Measurements from ENCODE around the gene MAP3K2.

Gene MAP3K2

GRCh38 chr2:127387655-127388422 lies at the start of gene MAP3K2:
Gene MAP3K2 (minus strand): TSS chr2:127387975. CDS start chr2:127343129, 44,846 bp downstream.
- peak; percentile 94 for DNase-seq

GRCh38 chr2:127437056-127437455 lies 49.3 kb upstream of the MAP3K2 start:
- DNase-seq: no peak

GRCh38 chr2:127434515-127434914 lies 46.7 kb upstream of the MAP3K2 start:
- no peak for DNase-seq

- no peak for DNase-seq
These were observed 43.7 kb upstream of the MAP3K2 start for GRCh38 chr2:127431408-127432023.

- no peak for DNase-seq
These were observed 42.2 kb upstream of the MAP3K2 start for GRCh38 chr2:127429844-127430425.

GRCh38 chr2:127429291-127429690 lies 41.5 kb upstream of the MAP3K2 start:
- no peak for DNase-seq

- no peak for DNase-seq
These were observed 41.0 kb upstream of the MAP3K2 start for GRCh38 chr2:127428815-127429109.

GRCh38 chr2:127428057-127428814 lies 40.5 kb upstream of the MAP3K2 start:
- no peak for DNase-seq

GRCh38 chr2:127427376-127428056 lies 39.7 kb upstream of the MAP3K2 start:
- no peak for DNase-seq

GRCh38 chr2:127426501-127427354 lies 39.0 kb upstream of the MAP3K2 start:
- no peak for DNase-seq

- no peak for DNase-seq
These were observed 38.0 kb upstream of the MAP3K2 start for GRCh38 chr2:127425540-127426490.

GRCh38 chr2:127424598-127425520 lies 37.1 kb upstream of the MAP3K2 start:
- no peak for DNase-seq

GRCh38 chr2:127423880-127424279 lies 36.1 kb upstream of the MAP3K2 start:
- no peak for DNase-seq

- no peak for DNase-seq
These were observed 35.7 kb upstream of the MAP3K2 start for GRCh38 chr2:127423478-127423843.

GRCh38 chr2:127422559-127423477 lies 35.0 kb upstream of the MAP3K2 start:
- no peak for DNase-seq

GRCh38 chr2:127421871-127422558 lies 34.2 kb upstream of the MAP3K2 start:
- DNase-seq: no peak

GRCh38 chr2:127421116-127421800 lies 33.5 kb upstream of the MAP3K2 start:
- DNase-seq: no peak
